ENCODE data around the gene NRL. TPM values are rescaled to one million over a fixed set of nuclear protein-coding genes. Genes with fewer than 3 reads are reported as not detected.

NRL gene
- total and polyA plus RNA-seq, 2 donors (not counting 3 experiments of a cell fraction or from before 2014, with no cell fraction given): 0.71 to 1.1 TPM

DNA sequence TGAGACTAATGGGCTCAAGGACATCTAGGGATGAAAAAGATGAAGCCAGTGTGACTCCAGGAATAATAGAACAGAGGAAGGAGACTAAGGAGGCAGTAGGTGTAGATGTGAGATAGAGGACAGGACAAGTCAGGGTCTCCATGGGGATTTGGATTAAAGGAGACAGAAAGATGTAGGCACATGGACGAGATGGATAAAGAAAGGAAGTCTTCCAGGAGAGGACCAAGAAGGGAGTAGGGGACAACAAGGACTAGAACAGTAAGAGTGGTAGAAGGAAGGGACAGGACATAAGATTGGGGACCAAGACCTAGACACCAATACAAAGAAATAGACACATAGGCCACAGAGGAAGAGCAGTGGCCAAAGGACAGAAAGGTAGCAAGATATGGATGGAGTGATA lies 27.7 kb downstream of the NRL start:
- intact Hi-C loops (cut with micrococcal nuclease) (no loop called here), dilution Hi-C loops (cut with MboI; ENCODE audit: extremely low pct_ligation_motif_present, low sequenced_read_pairs) (no loop called here)
- Histone ChIP-seq H3K9me3 (replicated peaks; ENCODE audit: control insufficient read depth, insufficient read depth, low read length) (no peaks in the 10 kb centered on the region), H3K9me1 (replicated peaks; ENCODE audit: control insufficient read depth, extremely low read depth, insufficient read depth, low read length) (no peaks in the 10 kb centered on the region), H2AFZ (ENCODE audit: low read depth, low read length) (no peak overlapping the region), H3K4me2 (ENCODE audit: insufficient read depth, low read length) (no peak overlapping the region), H3K4me3 (replicated peaks in 1 of 3; ENCODE audit: insufficient read depth in 1 of 3, low read depth in 1 of 3, low read length in 3 of 3) (no peak overlapping the region), H3K27ac (ENCODE audit: insufficient read depth, low read depth, low read length) (no peak overlapping the region), H4K20me1 (replicated peaks; ENCODE audit: control insufficient read depth, extremely low read depth, insufficient read depth, low read length) (no peaks in the 10 kb centered on the region), H3K4me1 (ENCODE audit: control insufficient read depth, extremely low read depth, insufficient read depth, low read length) (no peaks in the 10 kb centered on the region), H3K79me2 (ENCODE audit: control insufficient read depth, insufficient read depth, low read length) (no peaks in the 10 kb centered on the region), H3K36me3 (ENCODE audit: control insufficient read depth in 2 of 2, extremely low read depth in 1 of 2, insufficient read depth in 2 of 2, low read length in 2 of 2) (no peaks in the 10 kb centered on the region), H3K27me3 (ENCODE audit: control insufficient read depth in 2 of 2, insufficient read depth in 2 of 2, low read length in 2 of 2) (peaks cover 10 to 13% of the 10 kb centered on the region in 2 experiments), H3K9ac (replicated peaks; ENCODE audit: extremely low read depth, insufficient read depth, low read length) (no peak overlapping the region)
- no TSS peak for BruUV-seq (replicated peaks)
- DNase-seq (ENCODE audit: low read depth, low spot score) (no peak), FAIRE-seq (no peak)
- CTCF ChIA-PET: interaction anchor here (1.8 kb wide), 1 partner anchor 29 kb away, joined by 14 read pairs; no protein-coding TSS in a partner anchor
- TF ChIP-seq GATA2 (IDR thresholded peaks at IDR 0.05; ENCODE audit: insufficient read depth, insufficient read length, low read depth, low read length): no peak
- no peak for TF ChIP-seq JUN (IDR thresholded peaks at IDR 0.05; ENCODE audit: borderline replicate concordance, insufficient read depth, insufficient read length, low read depth)
- TF ChIP-seq EZH2 (IDR thresholded peaks at IDR 0.05; ENCODE audit: borderline replicate concordance, low read depth, low read length, severe bottlenecking): no peak
- no peak for TF ChIP-seq FOS (IDR thresholded peaks at IDR 0.05; ENCODE audit: borderline replicate concordance, insufficient read depth, low read length)
- TF ChIP-seq MAX (IDR thresholded peaks at IDR 0.05; ENCODE audit: insufficient read depth, insufficient read length): no peak
- no peak for TF ChIP-seq CTCF (IDR thresholded peaks at IDR 0.05; ENCODE audit: extremely low read depth in 1 of 2, insufficient read depth in 1 of 2, low read depth in 1 of 2, low read length in 2 of 2)
- TF ChIP-seq MYC (IDR thresholded peaks at IDR 0.05; ENCODE audit: low read depth, low read length): no peak
- TF ChIP-seq POLR2AphosphoS5 (IDR thresholded peaks at IDR 0.05; ENCODE audit: insufficient read depth, low read depth, low read length): no peak
- TF ChIP-seq POLR2A (IDR thresholded peaks at IDR 0.05; ENCODE audit: low read depth, low read length): no peak
- POLR2A ChIA-PET: no interaction called here

All from endothelial cell of umbilical vein (primary cell).